Peyer's patch (tissue), 4 donors: ENCODE data around the gene ATP2B3. TPM values are rescaled to one million over a fixed set of nuclear protein-coding genes. Genes with fewer than 3 reads are reported as not detected.

Experiments
- DNase-seq, 3 donors: peaks; one replicate each; pipeline ENCODE4 v3.0.0-alpha.2; 2017 to 2019
- H3K27ac ChIP-seq, 4 donors: fragments of 200-600 bp; sonication (generic); one replicate each; pipeline ENCODE4 v1.5.1; 2016 to 2019
- H3K27me3 ChIP-seq, 2 donors: fragments of 200-600 bp; sonication (generic); one replicate each; pipeline ENCODE4 v1.5.1; 2019
- H3K36me3 ChIP-seq, 3 donors: fragments of 200-600 bp; sonication (generic); one replicate each; pipeline ENCODE4 v1.5.1; 2016 to 2019
- H3K4me1 ChIP-seq, 4 donors: fragments of 200-600 bp; sonication (generic); one replicate each; pipeline ENCODE4 v1.5.1; 2016 to 2019
- H3K4me3 ChIP-seq, 4 donors: fragments of 200-600 bp; sonication (generic); 1 replicate in 3 of 4; 2 replicates in 1 of 4; pipeline ENCODE4 v1.5.1; 2016 to 2019; ENCODE audit warnings: mild to moderate bottlenecking in 1 of 4
- H3K9me3 ChIP-seq, 4 donors: fragments of 200-600 bp; sonication (generic); one replicate each; pipeline ENCODE4 v1.5.1; 2016 to 2019; ENCODE audit warnings: mild to moderate bottlenecking in 1 of 4
- CTCF ChIP-seq, 6 experiments: fragments of 450-650 bp in 4 of 6; fragments of 200-600 bp in 2 of 6; sonication (generic) in 1 of 6; IDR thresholded peaks; one replicate each; pipeline ENCODE4 v1.5.1; 2017 to 2019; ENCODE audit warnings: antibody characterized with exemption in 6 of 6, mild to moderate bottlenecking in 3 of 6, moderate library complexity in 1 of 6
- POLR2A ChIP-seq, 2 donors: fragments of 450-650 bp; IDR thresholded peaks; one replicate each; pipeline ENCODE4 v1.5.1; 2017; ENCODE audit warnings: antibody characterized with exemption in 2 of 2, mild to moderate bottlenecking in 2 of 2, moderate library complexity in 2 of 2
- total RNA-seq, 4 donors: library from RNA; depleted of rRNA; stranded (reverse); fragments of >200 nt; gene quantifications; one replicate each; pipeline ENCODE4 v1.1.0, GENCODE V29; 2016

The ATP2B3 gene
- total RNA-seq, 4 donors from 2014 or later = not detected

GRCh38 chrX:153539171-153539978 is 21.9 kb downstream of the ATP2B3 start:
- H3K9me3 ChIP-seq = no peaks in the 10 kb centered on the region
- no peaks in the 10 kb centered on the region for H3K4me1 ChIP-seq
- H3K27ac ChIP-seq = no peak overlapping the region
- H3K36me3 ChIP-seq = no peaks in the 10 kb centered on the region
- H3K4me3 ChIP-seq = no peak overlapping the region
- H3K27me3 ChIP-seq = no peaks in the 10 kb centered on the region
- TF ChIP-seq POLR2A (IDR thresholded peaks at IDR 0.05) = no peak
- TF ChIP-seq CTCF (IDR thresholded peaks at IDR 0.05) = peak; percentile 52 to 85 (median 70)
- DNase-seq = peak; percentile 35 to 77 (median 68)

- TF ChIP-seq POLR2A (IDR thresholded peaks at IDR 0.05) = no peak
- no peak for TF ChIP-seq CTCF (IDR thresholded peaks at IDR 0.05)
- Histone ChIP-seq H3K27me3 (no peaks in the 10 kb centered on the region), H3K4me3 (no peak overlapping the region), H3K9me3 (no peaks in the 10 kb centered on the region), H3K27ac (no peak overlapping the region), H3K4me1 (no peaks in the 10 kb centered on the region), H3K36me3 (no peaks in the 10 kb centered on the region)
- DNase-seq = no peak
Measured at GRCh38 chrX:153539979-153540358, 22.5 kb downstream of the ATP2B3 start.

- no peak overlapping the region for H3K4me3 ChIP-seq
- H3K27ac ChIP-seq = no peak overlapping the region
- TF ChIP-seq CTCF (IDR thresholded peaks at IDR 0.05) (no peak), POLR2A (IDR thresholded peaks at IDR 0.05) (no peak)
- no peaks in the 10 kb centered on the region for H3K9me3 ChIP-seq
- H3K36me3 ChIP-seq = no peaks in the 10 kb centered on the region
- H3K4me1 ChIP-seq = no peaks in the 10 kb centered on the region
- no peak for DNase-seq
- no peaks in the 10 kb centered on the region for H3K27me3 ChIP-seq
Measured at GRCh38 chrX:153544727-153545126, 27.3 kb downstream of the ATP2B3 start.

GRCh38 chrX:153546386-153546785 is 28.9 kb downstream of the ATP2B3 start:
- H3K36me3 ChIP-seq = no peaks in the 10 kb centered on the region
- no peaks in the 10 kb centered on the region for H3K27me3 ChIP-seq
- H3K9me3 ChIP-seq = no peaks in the 10 kb centered on the region
- no peaks in the 10 kb centered on the region for H3K4me1 ChIP-seq
- no peak overlapping the region for H3K27ac ChIP-seq
- no peak for TF ChIP-seq POLR2A (IDR thresholded peaks at IDR 0.05)
- TF ChIP-seq CTCF (IDR thresholded peaks at IDR 0.05) = no peak
- no peak for DNase-seq
- H3K4me3 ChIP-seq = no peak overlapping the region

- Histone ChIP-seq H3K9me3 (no peaks in the 10 kb centered on the region), H3K36me3 (no peaks in the 10 kb centered on the region), H3K27me3 (no peaks in the 10 kb centered on the region), H3K4me1 (no peaks in the 10 kb centered on the region), H3K4me3 (no peak overlapping the region), H3K27ac (no peak overlapping the region)
- TF ChIP-seq CTCF (IDR thresholded peaks at IDR 0.05) (no peak), POLR2A (IDR thresholded peaks at IDR 0.05) (no peak)
- DNase-seq = no peak
Measured at GRCh38 chrX:153547195-153547594, 29.8 kb downstream of the ATP2B3 start.
